ENCODE data around the gene VMAC. TPM values are rescaled to one million over a fixed set of nuclear protein-coding genes. Genes with fewer than 3 reads are reported as not detected.

The VMAC gene
- total and polyA plus RNA-seq, 9 of the 15 experiments (the other 6 are each of a cell fraction or from before 2014, with no cell fraction given): 0.03 to 3.4 (median 1.1) TPM

DNA sequence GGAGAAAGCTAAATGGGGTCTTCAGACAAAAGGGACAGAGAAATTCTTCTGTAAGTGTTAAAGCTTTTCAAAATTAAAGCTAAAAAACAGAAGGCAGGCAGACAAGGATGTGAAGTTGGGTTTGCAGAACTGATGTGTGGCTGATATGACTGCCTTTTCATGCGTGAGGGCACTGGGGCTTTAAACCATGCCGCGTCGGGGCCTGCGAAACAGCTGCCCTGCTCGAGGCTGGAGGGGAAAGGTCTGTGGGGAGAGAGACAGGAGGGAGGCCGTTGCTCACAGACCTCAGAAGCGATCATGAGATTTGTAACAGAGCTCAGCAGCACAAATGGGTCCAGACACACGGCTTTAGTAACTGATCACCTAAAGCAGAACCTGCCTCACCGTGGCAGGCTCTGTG lies 32.9 kb downstream of the VMAC start:
- H3K27ac ChIP-seq (ENCODE audit: extremely low read depth, low read depth, low read length): no peak overlapping the region
- no peak overlapping the region for H3K9ac ChIP-seq (ENCODE audit: insufficient read depth in 1 of 2, low read depth in 2 of 2, low read length in 2 of 2)
- no peaks in the 10 kb centered on the region for H3K27me3 ChIP-seq (ENCODE audit: control insufficient read depth in 2 of 2, insufficient read depth in 2 of 2, low read length in 2 of 2)
- H4K20me1 ChIP-seq (replicated peaks; ENCODE audit: control insufficient read depth, insufficient read depth, low read length): peaks cover 5% of the 10 kb centered on the region; the same call in 1 of the 2 replicates
- WGBS (ENCODE audit: insufficient coverage, low coverage, missing lambda C conversion rate): 80% methylated on average over 9 of the region's 10 CpGs
- no peak overlapping the region for H3K4me3 ChIP-seq
- POLR2A ChIA-PET: interaction anchor here (0.6 to 2.4 kb wide), 5 partner anchors 11 to 30 kb away, joined by 3 to 8 read pairs (median 5); no protein-coding TSS in a partner anchor
- no peaks in the 10 kb centered on the region for H3K9me3 ChIP-seq (replicated peaks; ENCODE audit: control insufficient read depth, insufficient read depth, low read depth, low read length)
- BruUV-seq (replicated peaks): no TSS peak
- in situ Hi-C loops (cut with MboI): no loop called here
- no peak for FAIRE-seq
- H3K79me2 ChIP-seq (ENCODE audit: control insufficient read depth, insufficient read depth, low read length): peaks cover 18% of the 10 kb centered on the region
- CTCF ChIA-PET (ENCODE audit: low intra/inter-chr PET ratio): no interaction called here
- H3K36me3 ChIP-seq (ENCODE audit: control insufficient read depth, insufficient read depth, low read length): peaks cover 86% of the 10 kb centered on the region; the same call in 2 of the 3 replicates
- intact Hi-C loops (cut with micrococcal nuclease): no loop called here
- TF ChIP-seq POLR2A (conservative IDR thresholded peaks at IDR 0.05): no peak
- no peak for TF ChIP-seq CHD1 (IDR thresholded peaks at IDR 0.05; ENCODE audit: low read length)
- TF ChIP-seq ESRRB (CRISPR knock-in tag; IDR thresholded peaks at IDR 0.05; ENCODE audit: borderline replicate concordance): no peak
- TF ChIP-seq ZNF778 (CRISPR knock-in tag; IDR thresholded peaks at IDR 0.05): no peak
- TF ChIP-seq GATAD2A (IDR thresholded peaks at IDR 0.05): no peak
- TF ChIP-seq, protein P1, sequence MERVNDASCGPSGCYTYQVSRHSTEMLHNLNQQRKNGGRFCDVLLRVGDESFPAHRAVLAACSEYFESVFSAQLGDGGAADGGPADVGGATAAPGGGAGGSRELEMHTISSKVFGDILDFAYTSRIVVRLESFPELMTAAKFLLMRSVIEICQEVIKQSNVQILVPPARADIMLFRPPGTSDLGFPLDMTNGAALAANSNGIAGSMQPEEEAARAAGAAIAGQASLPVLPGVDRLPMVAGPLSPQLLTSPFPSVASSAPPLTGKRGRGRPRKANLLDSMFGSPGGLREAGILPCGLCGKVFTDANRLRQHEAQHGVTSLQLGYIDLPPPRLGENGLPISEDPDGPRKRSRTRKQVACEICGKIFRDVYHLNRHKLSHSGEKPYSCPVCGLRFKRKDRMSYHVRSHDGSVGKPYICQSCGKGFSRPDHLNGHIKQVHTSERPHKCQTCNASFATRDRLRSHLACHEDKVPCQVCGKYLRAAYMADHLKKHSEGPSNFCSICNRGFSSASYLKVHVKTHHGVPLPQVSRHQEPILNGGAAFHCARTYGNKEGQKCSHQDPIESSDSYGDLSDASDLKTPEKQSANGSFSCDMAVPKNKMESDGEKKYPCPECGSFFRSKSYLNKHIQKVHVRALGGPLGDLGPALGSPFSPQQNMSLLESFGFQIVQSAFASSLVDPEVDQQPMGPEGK (CRISPR knock-in tag; IDR thresholded peaks at IDR 0.05; ENCODE audit: borderline replicate concordance): no peak
- no peak overlapping the region for H2AFZ ChIP-seq (ENCODE audit: low read depth, low read length)
- no peak for ATAC-seq
- H3K4me2 ChIP-seq (ENCODE audit: insufficient read depth, low read length): no peak overlapping the region
- H3K4me1 ChIP-seq (replicated peaks in 1 of 2; ENCODE audit: control insufficient read depth in 2 of 2, insufficient read depth in 2 of 2, low read length in 2 of 2): peaks cover 0 to 10% of the 10 kb centered on the region in 2 experiments; a peak in 1 of 5 replicates
- H3K9me1 ChIP-seq (ENCODE audit: control insufficient read depth, insufficient read depth, low read length): peaks cover 8% of the 10 kb centered on the region
- DNase-seq (ENCODE audit: extremely low read depth in 1 of 4, low spot score in 3 of 4): no peak
